Uterus (tissue), 4 donors: Measurements from ENCODE around the gene CEP85L. TPM values are rescaled to one million over a fixed set of nuclear protein-coding genes. Genes with fewer than 3 reads are reported as not detected.

ENCODE experiments used
- DNase-seq, 2 donors: peaks; one replicate each; pipeline ENCODE4 v3.0.0-alpha.2; 2019 to 2020
- H3K27ac ChIP-seq, 2 donors: fragments of 200-600 bp; sonication (generic); 1 replicate in 1 of 2; 2 replicates in 1 of 2; pipeline ENCODE4 v1.5.1; 2016 to 2018
- H3K27me3 ChIP-seq, 2 donors: fragments of 200-600 bp; sonication (generic); one replicate each; pipeline ENCODE4 v1.5.1; 2018 to 2019; ENCODE audit warnings: control low read depth in 1 of 2
- H3K36me3 ChIP-seq, 2 donors: fragments of 200-600 bp; sonication (generic); one replicate each; pipeline ENCODE4 v1.5.1; 2019; ENCODE audit warnings: control low read depth in 1 of 2
- H3K4me1 ChIP-seq, 2 donors: fragments of 200-600 bp; sonication (generic); one replicate each; pipeline ENCODE4 v1.5.1; 2018 to 2019; ENCODE audit warnings: control low read depth in 1 of 2
- H3K4me3 ChIP-seq, 2 donors: fragments of 200-600 bp; sonication (generic); 1 replicate in 1 of 2; 2 replicates in 1 of 2; pipeline ENCODE4 v1.5.1; 2018 to 2019; ENCODE audit warnings: mild to moderate bottlenecking in 1 of 2
- H3K9me3 ChIP-seq, 2 donors: fragments of 200-600 bp; sonication (generic); one replicate each; pipeline ENCODE4 v1.5.1; 2019; ENCODE audit warnings: control low read depth in 1 of 2
- CTCF ChIP-seq, 4 experiments: fragments of 200-600 bp in 2 of 4; fragments of 450-650 bp in 2 of 4; sonication (generic) in 2 of 4; IDR thresholded peaks; one replicate each; pipeline ENCODE4 v1.5.1; 2016 to 2019; ENCODE audit warnings: antibody characterized with exemption in 4 of 4, mild to moderate bottlenecking in 2 of 4, moderate library complexity in 1 of 4
- POLR2A ChIP-seq, 2 donors: fragments of 450-650 bp; IDR thresholded peaks; one replicate each; pipeline ENCODE4 v1.6.1; 2016; ENCODE audit warnings: antibody characterized with exemption in 2 of 2, mild to moderate bottlenecking in 1 of 2, moderate library complexity in 1 of 2
- intact Hi-C: fragments of 100-400 bp; cut with DNase I; formaldehyde crosslinking; loops from one replicate; pipeline ENCODE4 v1.15.1; 2023; ENCODE audit warnings: low total_unique reads
- total RNA-seq, 4 donors: library from RNA; depleted of rRNA in 3 of 4; stranded (reverse); fragments of >200 nt in 3 of 4; gene quantifications; one replicate each; pipeline versions ENCODE4 v1.1.0 to v1.2.4, GENCODE V29; 2014 to 2023
- donor health status: DM: yes; HTN: yes; CAD: no.

CEP85L gene
- total RNA-seq, 4 donors from 2014 or later, result 32.7 to 968 (median 64.4) TPM

- Histone ChIP-seq H3K36me3 (no peaks in the 10 kb centered on the region), H3K9me3 (no peaks in the 10 kb centered on the region), H3K4me3 (no peak overlapping the region), H3K27me3 (no peaks in the 10 kb centered on the region), H3K27ac (no peak overlapping the region), H3K4me1 (no peaks in the 10 kb centered on the region)
- intact Hi-C loops, result no loop called here
- no peak for DNase-seq
- TF ChIP-seq POLR2A (IDR thresholded peaks at IDR 0.05) (no peak), CTCF (IDR thresholded peaks at IDR 0.05) (no peak)
Measured at GRCh38 chr6:118606858-118607257, 44.5 kb downstream of the CEP85L start.

GRCh38 chr6:118606268-118606667, 45.1 kb downstream of the CEP85L start:
- no peak for TF ChIP-seq CTCF (IDR thresholded peaks at IDR 0.05)
- TF ChIP-seq POLR2A (IDR thresholded peaks at IDR 0.05), result no peak

GRCh38 chr6:118603372-118603771, 48.0 kb downstream of the CEP85L start:
- no peak for DNase-seq
- Histone ChIP-seq H3K36me3 (no peaks in the 10 kb centered on the region), H3K9me3 (no peaks in the 10 kb centered on the region), H3K27ac (no peak overlapping the region), H3K4me3 (no peak overlapping the region), H3K27me3 (no peaks in the 10 kb centered on the region), H3K4me1 (no peaks in the 10 kb centered on the region)
- intact Hi-C loops, result no loop called here
- no peak for TF ChIP-seq CTCF (IDR thresholded peaks at IDR 0.05)
- TF ChIP-seq POLR2A (IDR thresholded peaks at IDR 0.05), result no peak

More at GRCh38 chr6:118606268-118606667, 45.1 kb downstream of the CEP85L start:
- no peak for DNase-seq
- Histone ChIP-seq H3K4me1 (no peaks in the 10 kb centered on the region), H3K9me3 (no peaks in the 10 kb centered on the region), H3K36me3 (no peaks in the 10 kb centered on the region), H3K4me3 (no peak overlapping the region), H3K27ac (no peak overlapping the region), H3K27me3 (no peaks in the 10 kb centered on the region)
- intact Hi-C loops, result no loop called here

- Histone ChIP-seq H3K27ac (no peak overlapping the region), H3K4me3 (no peak overlapping the region), H3K36me3 (no peaks in the 10 kb centered on the region), H3K9me3 (no peaks in the 10 kb centered on the region), H3K27me3 (no peaks in the 10 kb centered on the region), H3K4me1 (no peaks in the 10 kb centered on the region)
- intact Hi-C loops, result no loop called here
- no peak for TF ChIP-seq POLR2A (IDR thresholded peaks at IDR 0.05)
- TF ChIP-seq CTCF (IDR thresholded peaks at IDR 0.05), result no peak
- no peak for DNase-seq
Measured at GRCh38 chr6:118602300-118602699, 49.1 kb downstream of the CEP85L start.

DNA sequence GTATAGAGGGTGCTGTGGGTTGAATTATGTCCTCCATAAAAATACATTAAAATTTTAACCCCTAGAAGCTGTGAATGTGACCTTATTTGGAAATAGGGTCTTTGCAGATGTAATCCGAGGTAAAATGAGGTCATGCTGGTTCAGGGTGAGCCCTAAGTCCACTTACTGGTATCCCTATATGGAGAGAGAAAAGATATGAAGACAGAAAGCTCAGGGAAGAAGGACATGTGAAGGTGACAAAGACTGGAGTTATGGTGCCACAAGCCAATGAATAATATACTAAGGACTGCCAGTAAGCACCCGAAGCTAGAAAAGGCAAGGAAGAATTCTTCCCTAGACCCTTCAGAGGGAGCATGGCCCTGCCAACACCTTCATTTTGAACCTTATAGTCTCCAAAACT, 53.1 kb downstream of the CEP85L start:
- Histone ChIP-seq H3K4me1 (no peaks in the 10 kb centered on the region), H3K9me3 (no peaks in the 10 kb centered on the region), H3K27ac (no peak overlapping the region), H3K27me3 (no peaks in the 10 kb centered on the region), H3K4me3 (no peak overlapping the region), H3K36me3 (no peaks in the 10 kb centered on the region)
- no peak for DNase-seq
- intact Hi-C loops, result no loop called here
- no peak for TF ChIP-seq POLR2A (IDR thresholded peaks at IDR 0.05)
- no peak for TF ChIP-seq CTCF (IDR thresholded peaks at IDR 0.05)
